ENCODE data around the gene STARD13. TPM values are rescaled to one million over a fixed set of nuclear protein-coding genes. Genes with fewer than 3 reads are reported as not detected.

STARD13 gene
- total and polyA plus RNA-seq, 4 donors, result 2.7 to 15.3 (median 5.7) TPM

GRCh38 chr13:33277946-33278345, 7.6 kb downstream of the STARD13 start (continued):
- TF ChIP-seq ZBTB33 (IDR thresholded peaks at IDR 0.05), result no peak

- TF ChIP-seq TAF1 (conservative IDR thresholded peaks at IDR 0.05) (no peak), NR2F2 (IDR thresholded peaks at IDR 0.05) (no peak), FOXA1 (IDR thresholded peaks at IDR 0.05) (no peak), ZBTB33 (IDR thresholded peaks at IDR 0.05) (no peak), MAX (IDR thresholded peaks at IDR 0.05) (no peak), YY1 (IDR thresholded peaks at IDR 0.05) (no peak)
- peak overlapping the region in 1 of 2 donors; percentile 49 for H3K27ac ChIP-seq (ENCODE audit: low read depth in 1 of 2, low read length in 2 of 2)
- H3K27me3 ChIP-seq (ENCODE audit: control insufficient read depth in 4 of 4, insufficient read depth in 4 of 4, low read length in 3 of 4), result no peaks in the 10 kb centered on the region
- WGBS, result 90% methylated on average over 4 of the region's 4 CpGs
- peaks cover 16 to 81% (median 43%) of the 10 kb centered on the region in 4 donors for H3K4me1 ChIP-seq (ENCODE audit: control insufficient read depth in 4 of 4, insufficient read depth in 4 of 4, low read length in 3 of 4)
- no peaks in the 10 kb centered on the region for H3K9me3 ChIP-seq (ENCODE audit: control insufficient read depth in 4 of 4, low read length in 3 of 4)
- H3K36me3 ChIP-seq (ENCODE audit: control insufficient read depth in 4 of 4, insufficient read depth in 3 of 4, low read depth in 1 of 4, low read length in 3 of 4), result no peaks in the 10 kb centered on the region
- DNase-seq (ENCODE audit: low spot score), result no peak
- H3K9ac ChIP-seq (ENCODE audit: low read depth in 1 of 2, low read length in 2 of 2), result no peak overlapping the region
- H3K4me3 ChIP-seq (ENCODE audit: low read depth in 1 of 3, low read length in 3 of 3), result no peak overlapping the region
Measured at GRCh38 chr13:33277037-33277740, 8.4 kb downstream of the STARD13 start.

- no peak for DNase-seq (ENCODE audit: low spot score)
- Histone ChIP-seq H3K27ac (ENCODE audit: low read depth in 1 of 2, low read length in 2 of 2) (no peak overlapping the region), H3K4me1 (ENCODE audit: control insufficient read depth in 4 of 4, insufficient read depth in 4 of 4, low read length in 3 of 4) (peaks cover 17 to 86% (median 48%) of the 10 kb centered on the region in 4 donors), H3K36me3 (ENCODE audit: control insufficient read depth in 4 of 4, insufficient read depth in 3 of 4, low read depth in 1 of 4, low read length in 3 of 4) (no peaks in the 10 kb centered on the region), H3K9me3 (ENCODE audit: control insufficient read depth in 4 of 4, low read length in 3 of 4) (no peaks in the 10 kb centered on the region), H3K9ac (ENCODE audit: low read depth in 1 of 2, low read length in 2 of 2) (no peak overlapping the region), H3K4me3 (ENCODE audit: low read depth in 1 of 3, low read length in 3 of 3) (no peak overlapping the region), H3K27me3 (ENCODE audit: control insufficient read depth in 4 of 4, insufficient read depth in 4 of 4, low read length in 3 of 4) (no peaks in the 10 kb centered on the region)
- WGBS, result 35% methylated on average over 3 of the region's 3 CpGs
- TF ChIP-seq YY1 (IDR thresholded peaks at IDR 0.05) (no peak), FOXA1 (IDR thresholded peaks at IDR 0.05) (no peak), CTCF (IDR thresholded peaks at IDR 0.05; ENCODE audit: low read depth, low read length, missing input control) (no peak), MAX (IDR thresholded peaks at IDR 0.05) (no peak), GABPA (IDR thresholded peaks at IDR 0.05 in 1 of 2, conservative IDR thresholded peaks at IDR 0.05 in 1 of 2) (no peak), JUND (IDR thresholded peaks at IDR 0.05) (no peak), RAD21 (IDR thresholded peaks at IDR 0.05) (no peak), ATF3 (IDR thresholded peaks at IDR 0.05) (no peak), REST (IDR thresholded peaks at IDR 0.05) (no peak), ZBTB33 (IDR thresholded peaks at IDR 0.05) (no peak), SP1 (IDR thresholded peaks at IDR 0.05) (no peak), HNF4A (conservative IDR thresholded peaks at IDR 0.05) (no peak), EGR1 (IDR thresholded peaks at IDR 0.05; ENCODE audit: low read depth in 2 of 2) (no peak), TAF1 (conservative IDR thresholded peaks at IDR 0.05) (no peak), NR2F2 (IDR thresholded peaks at IDR 0.05) (no peak), RXRA (IDR thresholded peaks at IDR 0.05) (no peak)
Measured at GRCh38 chr13:33276570-33276969, 9.0 kb downstream of the STARD13 start.

Measured in liver (tissue), 9 donors.